HG02642 (cell line): ENCODE measurements around the gene LGR6.
"Not testable (repeated sequence)": the region's sequence is repeated elsewhere in the genome, so short reads cannot be mapped to it uniquely, and the experiment has no call there.

Experiments
- ATAC-seq: cut with Tn5 transposase; IDR thresholded peaks from one replicate; pipeline ENCODE4 v1.9.1; 2021; ENCODE audit warnings: mild to moderate bottlenecking; ENCODE audit not compliant: unreplicated experiment, poor library complexity

The LGR6 gene

DNA sequence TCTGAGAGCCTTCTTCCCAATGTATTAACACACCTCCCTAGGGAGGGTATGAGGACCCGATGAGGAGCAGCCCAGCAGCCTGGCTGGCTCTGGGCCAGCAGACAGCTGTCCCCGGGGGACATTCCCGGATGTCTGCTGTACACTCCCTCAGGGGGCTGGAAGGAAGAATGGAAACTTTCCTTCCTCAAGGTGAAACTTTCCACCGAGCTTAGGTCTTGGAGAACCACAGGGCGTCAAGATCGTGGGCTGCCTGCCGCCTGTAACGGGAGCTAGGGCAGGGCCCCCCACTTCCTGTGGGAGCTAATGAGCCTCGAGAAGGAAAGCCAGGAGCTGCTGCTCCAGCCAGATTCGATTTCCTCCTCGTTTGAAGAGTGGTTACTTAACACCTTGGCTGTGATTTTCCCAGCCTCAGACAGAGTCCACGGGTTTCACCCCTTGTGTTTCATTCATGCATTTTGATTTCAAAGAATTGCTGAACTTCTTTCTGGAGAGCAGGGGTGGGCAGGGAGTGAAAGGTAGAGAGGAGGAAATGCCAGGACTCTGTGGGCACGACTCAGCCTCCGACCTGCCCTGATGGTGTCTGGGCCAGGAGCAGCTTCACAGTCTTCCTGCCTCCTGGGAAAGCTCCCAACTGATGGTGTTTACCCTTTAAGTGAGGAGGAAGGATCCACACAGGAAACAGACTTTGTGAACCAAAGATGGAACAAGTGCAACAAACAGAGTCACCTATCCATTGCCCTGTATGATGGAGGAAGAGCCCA lies 118.5 kb downstream of the LGR6 start:
- ATAC-seq, result no peak

DNA sequence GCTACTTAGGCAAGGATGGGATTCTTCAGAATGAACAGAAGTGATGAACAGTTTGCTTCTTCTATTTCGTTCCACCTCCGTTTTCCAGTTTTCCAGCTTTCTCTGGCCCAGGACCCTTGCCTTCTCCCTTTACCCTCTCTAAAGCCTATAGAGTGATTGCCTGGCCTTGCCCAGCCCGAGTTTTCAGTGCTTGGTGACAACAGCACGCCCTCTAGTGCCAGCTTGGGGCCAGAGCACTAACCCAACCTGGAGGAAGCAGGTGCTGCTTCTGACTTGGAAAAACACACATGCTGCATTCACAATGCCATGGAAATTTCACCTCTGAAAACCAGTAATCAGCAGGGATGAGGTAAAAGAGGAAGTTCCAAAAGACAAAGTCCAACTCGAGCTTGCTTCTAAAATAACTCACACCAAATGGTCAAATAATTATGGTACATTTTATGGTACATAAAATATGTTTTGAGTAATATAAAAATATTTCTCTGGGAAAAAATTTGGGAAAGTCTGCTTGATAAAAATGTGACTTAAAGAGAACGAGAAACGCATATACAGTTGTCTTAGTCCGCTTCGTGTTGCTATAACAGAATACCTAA lies 122.1 kb downstream of the LGR6 start:
- ATAC-seq, result peak; percentile 75

DNA sequence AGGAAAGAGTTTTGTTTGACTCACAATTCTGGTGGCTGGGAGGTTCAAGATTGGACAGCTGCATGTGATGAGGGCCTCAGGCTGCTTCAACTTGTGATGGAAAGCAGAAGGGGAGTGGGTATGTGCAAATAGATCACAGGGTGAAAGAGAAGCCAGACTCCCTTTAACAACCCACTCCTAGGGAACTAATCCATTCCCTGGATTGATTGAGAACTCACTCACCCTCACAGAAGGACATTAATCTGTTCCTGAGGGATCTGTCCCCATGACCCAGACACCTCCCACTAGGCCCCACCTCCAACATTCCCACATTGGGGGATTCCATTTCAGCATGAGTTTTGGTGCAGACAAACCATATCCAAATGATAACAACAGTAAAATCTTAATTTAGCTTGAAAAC lies 122.6 kb downstream of the LGR6 start:
- no peak for ATAC-seq

DNA sequence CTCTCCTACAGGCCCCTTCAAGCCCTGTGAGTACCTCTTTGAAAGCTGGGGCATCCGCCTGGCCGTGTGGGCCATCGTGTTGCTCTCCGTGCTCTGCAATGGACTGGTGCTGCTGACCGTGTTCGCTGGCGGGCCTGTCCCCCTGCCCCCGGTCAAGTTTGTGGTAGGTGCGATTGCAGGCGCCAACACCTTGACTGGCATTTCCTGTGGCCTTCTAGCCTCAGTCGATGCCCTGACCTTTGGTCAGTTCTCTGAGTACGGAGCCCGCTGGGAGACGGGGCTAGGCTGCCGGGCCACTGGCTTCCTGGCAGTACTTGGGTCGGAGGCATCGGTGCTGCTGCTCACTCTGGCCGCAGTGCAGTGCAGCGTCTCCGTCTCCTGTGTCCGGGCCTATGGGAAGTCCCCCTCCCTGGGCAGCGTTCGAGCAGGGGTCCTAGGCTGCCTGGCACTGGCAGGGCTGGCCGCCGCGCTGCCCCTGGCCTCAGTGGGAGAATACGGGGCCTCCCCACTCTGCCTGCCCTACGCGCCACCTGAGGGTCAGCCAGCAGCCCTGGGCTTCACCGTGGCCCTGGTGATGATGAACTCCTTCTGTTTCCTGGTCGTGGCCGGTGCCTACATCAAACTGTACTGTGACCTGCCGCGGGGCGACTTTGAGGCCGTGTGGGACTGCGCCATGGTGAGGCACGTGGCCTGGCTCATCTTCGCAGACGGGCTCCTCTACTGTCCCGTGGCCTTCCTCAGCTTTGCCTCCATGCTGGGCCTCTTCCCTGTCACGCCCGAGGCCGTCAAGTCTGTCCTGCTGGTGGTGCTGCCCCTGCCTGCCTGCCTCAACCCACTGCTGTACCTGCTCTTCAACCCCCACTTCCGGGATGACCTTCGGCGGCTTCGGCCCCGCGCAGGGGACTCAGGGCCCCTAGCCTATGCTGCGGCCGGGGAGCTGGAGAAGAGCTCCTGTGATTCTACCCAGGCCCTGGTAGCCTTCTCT lies 124.6 kb downstream of the LGR6 start:
- ATAC-seq, result no peak

DNA sequence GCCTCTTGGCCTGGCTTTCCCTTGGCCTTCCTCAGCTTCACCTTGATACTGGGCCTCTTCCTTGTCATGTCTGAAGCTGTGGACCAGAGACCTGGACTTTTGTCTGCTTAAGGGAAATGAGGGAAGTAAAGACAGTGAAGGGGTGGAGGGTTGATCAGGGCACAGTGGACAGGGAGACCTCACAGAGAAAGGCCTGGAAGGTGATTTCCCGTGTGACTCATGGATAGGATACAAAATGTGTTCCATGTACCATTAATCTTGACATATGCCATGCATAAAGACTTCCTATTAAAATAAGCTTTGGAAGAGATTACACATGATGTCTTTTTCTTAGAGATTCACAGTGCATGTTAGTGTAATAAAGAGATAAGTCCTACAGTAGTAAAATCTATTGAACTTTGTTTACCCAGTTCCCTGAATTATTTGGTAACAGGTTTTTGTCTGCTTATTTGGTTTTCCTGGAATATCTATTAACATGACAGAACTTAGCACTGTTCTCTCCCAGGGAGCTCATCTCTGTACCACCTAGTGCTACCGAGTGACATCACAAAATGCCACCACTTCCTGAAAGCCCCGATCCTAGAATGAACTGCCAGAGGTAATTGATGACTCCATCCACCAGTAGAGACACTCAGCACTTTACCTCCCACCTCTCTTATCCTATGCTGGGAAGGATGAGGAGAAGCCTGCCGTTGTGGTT lies 125.9 kb downstream of the LGR6 start:
- ATAC-seq, result no peak

DNA sequence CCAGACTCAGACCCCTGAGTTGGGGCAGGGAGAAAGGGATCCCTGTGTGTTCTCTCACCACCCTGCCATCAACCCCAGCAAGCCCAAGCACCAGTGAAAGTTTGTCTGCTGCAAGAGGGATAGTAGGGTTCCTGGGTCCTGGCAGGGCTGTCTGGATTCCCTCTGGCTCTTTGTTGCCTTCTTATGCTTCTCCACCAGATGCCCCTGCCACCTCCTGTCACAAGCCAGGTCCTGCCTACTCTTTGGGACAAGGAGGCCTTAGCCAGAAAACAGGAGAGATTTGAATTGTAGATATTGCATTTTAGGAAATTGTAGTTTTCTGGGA lies 126.4 kb downstream of the LGR6 start:
- no peak for ATAC-seq

DNA sequence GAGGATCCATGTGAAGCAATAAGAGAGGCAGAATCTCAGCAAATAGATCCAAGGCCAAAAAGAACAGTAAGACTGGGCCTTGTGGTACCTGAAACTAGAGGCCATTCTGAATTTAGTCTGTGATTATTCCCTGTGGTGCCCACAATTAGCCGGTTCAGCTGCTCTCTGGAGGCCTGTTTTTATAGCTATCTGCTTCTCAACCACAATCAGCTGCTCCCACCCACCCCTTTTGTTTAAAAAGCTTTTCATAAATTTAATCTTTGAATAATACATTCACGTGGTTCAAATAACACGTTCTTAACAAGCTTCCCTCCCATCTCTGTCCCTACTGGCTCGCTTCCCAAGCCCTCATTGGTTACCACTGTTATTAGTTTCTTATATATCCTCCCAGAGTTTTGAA lies 130.1 kb downstream of the LGR6 start:
- no peak for ATAC-seq

DNA sequence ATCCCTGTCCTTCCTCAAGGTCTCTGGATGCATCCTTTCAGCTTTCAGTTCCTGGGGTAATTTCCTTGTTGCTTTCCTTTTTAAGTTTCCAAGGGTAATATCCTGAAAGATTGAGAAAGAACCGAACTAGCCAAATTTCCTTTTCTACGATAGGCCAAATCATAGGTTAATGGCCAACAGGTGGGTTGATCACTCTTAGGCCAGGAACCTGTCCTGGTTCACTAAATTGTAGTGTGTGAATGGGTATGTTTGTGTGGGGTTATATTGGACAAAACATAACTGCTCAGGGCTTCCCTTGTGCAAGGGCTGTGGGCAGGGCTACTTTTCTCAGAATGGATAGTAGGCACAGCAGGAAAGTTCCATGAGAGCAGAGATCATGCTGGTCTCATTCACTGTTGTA lies 131.0 kb downstream of the LGR6 start:
- ATAC-seq, result no peak

DNA sequence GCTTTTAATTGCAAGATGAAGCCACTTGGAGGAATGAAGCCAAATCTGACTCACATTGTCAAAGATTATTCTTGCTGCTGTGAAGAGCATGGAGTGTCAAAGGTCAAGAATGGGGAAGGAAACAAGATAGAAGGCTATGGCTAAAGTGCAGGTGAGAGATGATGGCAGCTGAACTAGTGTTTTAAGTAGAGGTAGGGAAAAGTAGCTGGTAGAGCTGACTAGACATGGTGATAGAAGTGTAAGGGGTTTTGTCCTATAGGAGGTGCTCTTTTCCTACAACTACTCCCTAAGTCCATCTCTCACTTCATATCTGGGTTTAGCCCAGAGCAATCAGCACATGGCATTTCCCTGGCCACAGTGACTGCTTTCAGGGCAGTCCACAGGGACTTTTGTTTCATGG lies 136.3 kb downstream of the LGR6 start:
- no peak for ATAC-seq

DNA sequence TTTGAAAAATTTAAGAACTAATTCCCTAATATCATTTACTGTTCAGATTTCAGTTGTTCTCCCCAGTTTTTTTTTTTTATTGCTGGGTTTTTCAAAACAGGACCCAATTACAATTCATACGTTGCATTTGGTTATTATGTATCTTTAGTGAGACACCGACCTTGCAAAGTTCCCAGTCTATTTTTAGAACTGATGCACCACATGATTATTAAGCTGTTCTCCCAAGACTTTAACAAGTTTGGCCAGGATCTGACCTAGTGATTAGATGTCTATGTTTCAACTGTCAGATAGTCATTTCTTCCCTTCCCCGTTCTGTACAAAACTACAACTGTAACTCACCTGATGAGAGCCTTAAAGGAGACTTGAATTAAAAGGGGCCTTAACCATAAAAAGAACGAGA lies 140.3 kb downstream of the LGR6 start:
- ATAC-seq, result no peak

DNA sequence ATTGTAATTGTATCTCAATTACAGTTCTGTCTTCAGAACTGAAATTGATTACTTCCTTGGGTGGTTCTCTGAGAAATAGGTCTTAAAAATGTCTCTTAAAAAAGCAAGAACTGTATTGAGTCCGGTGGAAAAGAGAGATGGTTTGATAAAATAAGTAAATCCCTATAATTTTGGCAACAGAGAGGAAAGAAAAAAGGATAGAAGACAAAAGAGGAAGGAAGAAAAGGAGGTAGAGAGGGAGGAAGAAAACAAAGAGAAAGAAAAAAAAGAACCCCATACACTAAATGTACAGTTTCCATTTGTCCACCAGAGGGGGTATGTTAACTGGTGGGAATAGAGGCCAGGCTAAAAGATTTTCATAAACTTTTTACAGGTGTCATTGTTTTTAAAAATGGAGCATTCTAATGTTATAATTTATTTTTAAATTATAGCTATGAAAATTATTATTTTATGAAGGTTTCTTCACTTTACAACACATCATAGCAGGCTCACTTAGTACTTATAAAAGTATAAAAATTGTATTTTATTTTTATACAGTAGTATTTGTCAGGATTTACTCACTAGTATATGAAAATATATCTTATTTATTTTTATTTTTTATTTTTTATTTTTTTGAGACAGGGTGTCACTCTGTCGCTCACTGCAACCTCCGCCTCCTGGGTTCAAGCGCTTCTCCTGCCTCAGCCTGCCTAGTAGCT lies 150.2 kb downstream of the LGR6 start:
- no peak for ATAC-seq

DNA sequence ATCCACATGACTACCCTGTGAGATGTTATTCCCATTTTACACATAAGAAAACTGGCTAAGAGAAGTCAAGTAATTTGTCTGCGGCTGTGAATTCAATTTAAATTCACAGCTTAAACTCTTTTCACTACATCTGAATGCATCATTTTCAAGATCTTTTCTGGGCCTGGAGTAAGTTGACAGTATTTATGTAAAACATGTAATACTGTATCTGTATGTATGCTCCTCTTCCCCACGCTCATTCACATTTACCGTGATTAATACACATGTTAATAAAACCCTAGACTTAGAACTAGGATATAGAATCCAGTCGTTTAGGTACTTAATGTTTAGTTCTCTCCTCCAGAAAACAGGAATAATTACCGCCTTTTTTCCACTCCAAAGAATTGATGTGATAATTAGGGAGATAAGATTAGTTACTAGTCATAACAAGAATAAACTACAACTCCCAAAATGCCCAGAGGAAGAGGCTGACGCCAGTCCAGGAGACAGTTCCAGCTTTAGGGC lies 154.5 kb downstream of the LGR6 start:
- ATAC-seq, result no peak

DNA sequence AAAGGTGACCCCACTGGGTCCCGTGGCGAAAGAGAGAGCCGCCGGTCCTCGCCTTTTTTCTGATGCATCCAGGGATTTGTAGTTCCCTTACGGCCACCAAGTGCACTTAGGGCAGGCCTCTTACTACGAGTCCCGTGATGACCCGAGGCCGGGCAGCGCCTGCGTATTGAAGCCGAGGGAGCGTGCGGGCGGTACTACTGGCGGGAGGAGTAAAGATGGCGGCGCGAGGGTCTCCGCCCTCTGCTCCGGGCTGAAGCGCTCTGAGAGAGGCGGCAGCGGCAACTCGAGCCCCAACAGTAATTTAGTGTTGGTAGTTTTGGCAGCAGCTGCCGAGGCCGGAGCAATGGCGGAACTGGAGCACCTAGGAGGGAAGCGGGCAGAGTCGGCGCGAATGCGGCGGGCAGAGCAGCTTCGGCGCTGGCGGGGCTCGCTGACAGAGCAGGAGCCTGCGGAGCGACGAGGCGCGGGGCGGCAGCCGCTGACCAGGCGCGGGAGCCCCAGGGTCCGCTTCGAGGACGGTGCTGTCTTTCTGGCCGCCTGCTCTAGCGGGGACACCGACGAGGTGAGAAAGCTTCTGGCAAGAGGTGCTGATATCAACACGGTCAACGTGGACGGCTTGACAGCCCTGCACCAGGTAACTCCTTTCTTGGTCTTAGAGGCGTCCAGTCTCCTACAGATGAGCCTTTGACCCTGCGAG lies 155.1 kb downstream of the LGR6 start, which contains the start of gene PPP1R12B:
PPP1R12B (plus strand) TSS at position 191 of the 697 bp plus-strand sequence; CDS start at position 344, 153 bp downstream.
- peak; percentile 99 for ATAC-seq

DNA sequence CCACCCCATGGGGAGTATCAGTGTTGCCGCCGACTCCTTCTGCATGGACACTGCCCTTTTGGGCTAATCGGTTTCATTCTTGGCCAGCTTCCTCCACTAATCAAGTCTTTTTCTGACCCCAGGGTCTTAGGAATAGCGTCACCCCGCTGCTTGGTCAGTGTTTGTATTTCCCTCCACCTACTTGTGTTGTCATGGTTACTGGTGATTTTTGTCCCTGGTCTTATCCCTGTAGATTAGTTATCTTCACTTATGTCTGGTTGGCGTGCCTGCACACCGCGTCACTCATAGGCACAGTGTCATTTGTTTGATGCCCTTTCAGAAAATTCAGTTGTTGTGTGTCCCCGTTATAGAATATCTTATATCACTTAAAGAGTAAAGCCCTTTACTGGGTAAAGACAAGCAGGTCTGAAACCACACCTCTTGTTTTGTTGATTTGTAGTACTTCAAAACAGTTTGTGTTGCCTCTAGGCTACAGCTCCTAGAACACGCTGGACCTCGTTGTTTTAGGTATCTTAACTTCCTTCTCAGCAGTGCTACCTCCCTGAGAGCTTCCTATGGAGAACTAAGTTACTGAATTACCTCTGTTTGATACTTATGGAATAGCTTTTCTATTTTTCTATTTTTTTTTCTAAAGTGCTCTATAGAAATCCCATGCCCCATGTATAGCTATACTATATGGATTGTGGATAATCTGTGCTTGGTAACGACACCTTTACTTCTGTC lies 155.8 kb downstream of the LGR6 start:
- no peak for ATAC-seq

DNA sequence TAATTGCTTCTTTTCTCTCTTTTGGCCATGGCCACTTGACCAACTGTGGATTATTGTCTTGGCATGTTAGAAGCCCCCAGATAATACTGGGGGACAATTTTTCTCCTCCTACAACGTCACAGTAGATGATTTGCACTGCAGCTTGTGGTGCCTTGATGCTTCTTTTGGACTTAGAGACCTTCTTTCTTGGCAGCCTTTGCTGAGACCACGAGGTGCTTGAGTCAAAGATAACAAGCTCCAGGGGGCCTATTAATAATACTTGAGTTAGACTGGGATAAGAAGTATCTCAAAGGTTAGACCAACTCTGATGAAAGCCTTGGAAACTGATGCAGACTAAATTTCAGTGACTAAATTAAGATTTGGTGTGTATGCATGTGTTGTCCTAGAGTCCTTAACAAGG lies 158.1 kb downstream of the LGR6 start:
- ATAC-seq, result no peak

DNA sequence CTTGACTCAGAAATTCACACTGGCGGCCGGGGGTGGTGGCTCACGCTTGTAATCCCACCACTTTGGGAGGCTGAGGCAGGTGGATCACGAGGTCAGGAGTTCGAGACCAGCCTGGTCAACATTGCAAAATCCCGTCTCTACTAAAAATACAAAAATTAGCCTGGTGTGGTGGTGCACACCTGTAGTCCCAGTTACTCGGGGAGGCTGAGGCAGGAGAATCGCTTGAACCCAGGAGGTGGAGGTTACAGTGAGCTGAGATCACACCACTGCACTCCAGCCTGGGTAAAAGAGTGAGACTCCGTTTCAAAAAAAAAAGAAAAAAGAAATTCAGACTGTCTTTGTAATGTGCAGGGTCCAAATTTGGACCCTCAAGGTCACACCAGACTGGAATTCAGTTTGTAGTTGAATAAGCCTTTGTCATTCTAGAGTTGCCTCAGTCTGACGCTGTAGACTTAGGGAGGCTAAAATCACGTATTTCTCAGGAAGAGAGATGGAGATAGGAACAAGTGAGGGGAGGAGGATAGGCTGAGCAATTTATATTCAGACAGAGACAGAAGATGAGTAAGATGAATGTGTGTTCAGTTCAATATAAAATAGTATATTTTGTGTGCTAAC lies 159.1 kb downstream of the LGR6 start:
- ATAC-seq, result not testable (repeated sequence)

DNA sequence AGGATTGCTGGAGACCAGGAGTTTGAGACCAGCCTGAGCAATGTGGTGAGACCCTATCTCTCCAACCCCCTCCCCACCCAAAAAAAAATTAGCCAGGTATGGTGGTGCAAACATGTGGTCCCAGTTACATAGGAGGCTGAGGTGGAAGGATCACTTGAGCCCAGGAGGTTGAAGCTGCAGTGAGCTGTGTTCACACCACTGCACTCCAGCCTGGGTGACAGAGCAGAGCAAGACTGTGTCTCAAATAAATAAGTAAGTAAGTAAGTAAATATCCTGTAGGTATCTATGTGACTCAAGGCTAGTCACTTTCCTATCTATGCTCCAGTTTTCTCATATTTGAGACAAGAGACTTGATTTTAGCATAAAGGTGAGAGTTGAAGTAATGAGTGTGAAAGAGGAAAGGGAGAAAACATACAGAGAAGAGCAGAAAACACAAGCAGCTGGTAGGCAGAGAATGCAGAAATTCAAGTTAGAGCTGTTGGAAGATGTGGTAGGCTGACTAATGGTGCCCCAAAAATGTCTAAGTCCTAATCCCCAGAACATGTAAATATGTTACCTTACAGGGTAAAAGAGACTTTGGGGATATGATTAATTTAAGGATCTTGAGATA lies 162.4 kb downstream of the LGR6 start:
- ATAC-seq, result no peak

DNA sequence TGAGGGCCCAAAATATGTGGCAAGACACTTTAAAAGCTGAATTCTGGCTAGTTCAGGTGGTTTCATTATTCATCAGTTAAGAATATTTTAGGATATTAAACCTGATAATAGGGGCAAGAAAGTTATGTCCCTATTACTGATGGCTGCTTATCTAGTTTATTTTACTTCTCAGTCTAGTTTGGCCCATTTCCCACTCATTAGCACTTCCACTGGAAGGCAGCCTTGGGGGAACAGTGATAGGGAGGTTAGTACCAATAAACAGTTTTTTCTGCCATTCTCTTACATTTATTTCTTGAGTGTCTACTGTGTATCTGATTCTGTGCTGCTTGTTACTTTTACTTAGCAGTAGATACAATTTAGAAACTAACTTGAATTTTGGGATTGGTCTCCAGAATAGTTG lies 163.9 kb downstream of the LGR6 start:
- ATAC-seq, result no peak
